ENCODE measurements around the gene ARVCF. TPM values are rescaled to one million over a fixed set of nuclear protein-coding genes. Genes with fewer than 3 reads are reported as not detected.

Gene ARVCF
- total and polyA plus RNA-seq, 9 of the 15 experiments (the other 6 are each of a cell fraction or from before 2014, with no cell fraction given) = 0.03 to 97.4 (median 15.6) TPM

DNA sequence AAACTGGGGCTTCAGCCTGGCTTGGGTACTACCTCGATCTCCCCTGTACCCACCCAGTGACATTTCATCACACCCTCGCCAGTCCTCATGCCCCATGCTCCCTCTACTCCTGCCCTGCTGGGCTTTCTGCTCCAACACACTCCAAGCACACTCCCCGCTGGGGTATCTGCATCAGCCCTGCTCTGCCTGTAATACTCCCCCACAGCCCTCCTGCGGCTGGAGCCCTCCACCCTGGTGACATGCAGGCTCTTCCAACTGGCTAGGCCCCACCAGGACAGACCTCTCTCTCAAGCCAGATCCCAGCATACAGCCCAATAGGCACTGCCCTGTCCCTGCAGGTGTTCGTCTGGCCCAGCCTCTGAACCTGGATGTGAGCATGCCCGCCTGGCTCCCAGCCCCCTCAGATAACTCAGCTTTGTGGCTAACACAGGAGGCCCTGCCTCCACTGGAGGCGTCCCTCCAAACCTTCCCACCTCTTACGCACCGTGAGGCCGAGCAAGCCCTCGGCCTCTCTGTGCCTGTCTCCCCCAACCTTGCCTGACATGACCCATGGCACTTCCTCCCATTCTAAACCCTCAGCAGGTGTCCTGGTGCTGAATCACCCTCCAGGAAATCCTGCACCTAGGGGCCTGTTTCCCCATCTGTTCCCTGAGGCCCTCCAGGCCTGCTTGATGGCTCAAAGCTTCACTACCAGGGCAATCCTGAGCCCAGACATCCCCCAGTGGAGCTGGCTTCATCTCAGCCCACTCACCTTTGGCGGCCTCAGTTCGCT is 41.5 kb downstream of the ARVCF start (continued):
- TF ChIP-seq SOX6 (IDR thresholded peaks at IDR 0.05) = peak; percentile 7; the same call in 1 of the 2 replicates
- TF ChIP-seq, protein P1, sequence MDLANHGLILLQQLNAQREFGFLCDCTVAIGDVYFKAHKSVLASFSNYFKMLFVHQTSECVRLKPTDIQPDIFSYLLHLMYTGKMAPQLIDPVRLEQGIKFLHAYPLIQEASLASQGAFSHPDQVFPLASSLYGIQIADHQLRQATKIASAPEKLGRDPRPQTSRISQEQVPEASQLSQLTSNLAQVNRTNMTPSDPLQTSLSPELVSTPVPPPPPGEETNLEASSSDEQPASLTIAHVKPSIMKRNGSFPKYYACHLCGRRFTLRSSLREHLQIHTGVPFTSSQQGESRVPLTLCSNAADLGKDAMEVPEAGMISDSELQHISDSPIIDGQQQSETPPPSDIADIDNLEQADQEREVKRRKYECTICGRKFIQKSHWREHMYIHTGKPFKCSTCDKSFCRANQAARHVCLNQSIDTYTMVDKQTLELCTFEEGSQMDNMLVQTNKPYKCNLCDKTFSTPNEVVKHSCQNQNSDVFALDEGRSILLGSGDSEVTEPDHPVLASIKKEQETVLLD (IDR thresholded peaks at IDR 0.05) = peak; percentile 62; the same call in 1 of the 2 replicates
- 0 out of 4 replicates have a peak, but pooled peaks of 1 of the 2 experiments have one; percentile 21 for TF ChIP-seq ETV6 (IDR thresholded peaks at IDR 0.05; ENCODE audit: borderline replicate concordance in 1 of 2, low read depth in 2 of 2, low read length in 1 of 2)
- no peak for TF ChIP-seq ETV6 (CRISPR knock-in tag; IDR thresholded peaks at IDR 0.05; ENCODE audit: borderline replicate concordance)
- peak; percentile 16; the same call in 1 of the 2 replicates for TF ChIP-seq RBFOX2 (IDR thresholded peaks at IDR 0.05; ENCODE audit: low read depth, low read length)
- TF ChIP-seq YY1 (IDR thresholded peaks at IDR 0.05; ENCODE audit: borderline replicate concordance in 1 of 3, control insufficient read depth in 1 of 3, extremely low read depth in 1 of 3, insufficient read depth in 3 of 3, insufficient read length in 1 of 3, insufficient replicate concordance in 2 of 3, low read depth in 1 of 3, low read length in 2 of 3) = peak in 1 of 3 experiments; percentile 4
- TF ChIP-seq POLR2B (IDR thresholded peaks at IDR 0.05; ENCODE audit: low read depth, partially characterized antibody) = peak; percentile 22
- peak; percentile 69 for TF ChIP-seq BHLHE40 (IDR thresholded peaks at IDR 0.05; ENCODE audit: low read length)
- 0 out of 2 replicates have a peak, but pooled peaks have one; percentile 48 for TF ChIP-seq RHOXF2B (CRISPR knock-in tag; conservative IDR thresholded peaks at IDR 0.05)
- no peak for TF ChIP-seq SAFB (IDR thresholded peaks at IDR 0.05; ENCODE audit: borderline replicate concordance, low read depth, low read length)
- TF ChIP-seq SMARCA4 (IDR thresholded peaks at IDR 0.05) = peak; percentile 85
- TF ChIP-seq MAFF (IDR thresholded peaks at IDR 0.05; ENCODE audit: low read length) = peak; percentile 46; the same call in 1 of the 2 replicates
- 0 out of 2 replicates have a peak, but pooled peaks have one; percentile 28 for TF ChIP-seq PTBP1 (IDR thresholded peaks at IDR 0.05; ENCODE audit: low read depth, low read length)
- 0 out of 2 replicates have a peak, but pooled peaks have one; percentile 64 for TF ChIP-seq ZNF77 (CRISPR knock-in tag; IDR thresholded peaks at IDR 0.05)
- 0 out of 2 replicates have a peak, but pooled peaks have one; percentile 14 for TF ChIP-seq KLF1 (tag; IDR thresholded peaks at IDR 0.05)
- TF ChIP-seq, protein P2, sequence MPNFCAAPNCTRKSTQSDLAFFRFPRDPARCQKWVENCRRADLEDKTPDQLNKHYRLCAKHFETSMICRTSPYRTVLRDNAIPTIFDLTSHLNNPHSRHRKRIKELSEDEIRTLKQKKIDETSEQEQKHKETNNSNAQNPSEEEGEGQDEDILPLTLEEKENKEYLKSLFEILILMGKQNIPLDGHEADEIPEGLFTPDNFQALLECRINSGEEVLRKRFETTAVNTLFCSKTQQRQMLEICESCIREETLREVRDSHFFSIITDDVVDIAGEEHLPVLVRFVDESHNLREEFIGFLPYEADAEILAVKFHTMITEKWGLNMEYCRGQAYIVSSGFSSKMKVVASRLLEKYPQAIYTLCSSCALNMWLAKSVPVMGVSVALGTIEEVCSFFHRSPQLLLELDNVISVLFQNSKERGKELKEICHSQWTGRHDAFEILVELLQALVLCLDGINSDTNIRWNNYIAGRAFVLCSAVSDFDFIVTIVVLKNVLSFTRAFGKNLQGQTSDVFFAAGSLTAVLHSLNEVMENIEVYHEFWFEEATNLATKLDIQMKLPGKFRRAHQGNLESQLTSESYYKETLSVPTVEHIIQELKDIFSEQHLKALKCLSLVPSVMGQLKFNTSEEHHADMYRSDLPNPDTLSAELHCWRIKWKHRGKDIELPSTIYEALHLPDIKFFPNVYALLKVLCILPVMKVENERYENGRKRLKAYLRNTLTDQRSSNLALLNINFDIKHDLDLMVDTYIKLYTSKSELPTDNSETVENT (CRISPR knock-in tag; IDR thresholded peaks at IDR 0.05) = peak; percentile 40; the same call in 1 of the 2 replicates
- peak; percentile 75 for TF ChIP-seq MYNN (IDR thresholded peaks at IDR 0.05)
- TF ChIP-seq MYNN (CRISPR knock-in tag; IDR thresholded peaks at IDR 0.05) = no peak
- no peak for TF ChIP-seq THRAP3 (IDR thresholded peaks at IDR 0.05; ENCODE audit: borderline replicate concordance)
- peak; percentile 63; the same call in 1 of the 2 replicates for TF ChIP-seq TAL1 (IDR thresholded peaks at IDR 0.05)
- TF ChIP-seq, protein P3, sequence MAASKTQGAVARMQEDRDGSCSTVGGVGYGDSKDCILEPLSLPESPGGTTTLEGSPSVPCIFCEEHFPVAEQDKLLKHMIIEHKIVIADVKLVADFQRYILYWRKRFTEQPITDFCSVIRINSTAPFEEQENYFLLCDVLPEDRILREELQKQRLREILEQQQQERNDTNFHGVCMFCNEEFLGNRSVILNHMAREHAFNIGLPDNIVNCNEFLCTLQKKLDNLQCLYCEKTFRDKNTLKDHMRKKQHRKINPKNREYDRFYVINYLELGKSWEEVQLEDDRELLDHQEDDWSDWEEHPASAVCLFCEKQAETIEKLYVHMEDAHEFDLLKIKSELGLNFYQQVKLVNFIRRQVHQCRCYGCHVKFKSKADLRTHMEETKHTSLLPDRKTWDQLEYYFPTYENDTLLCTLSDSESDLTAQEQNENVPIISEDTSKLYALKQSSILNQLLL (CRISPR knock-in tag; IDR thresholded peaks at IDR 0.05; ENCODE audit: borderline replicate concordance) = no peak
- peak; percentile 97 for TF ChIP-seq SETDB1 (IDR thresholded peaks at IDR 0.05; ENCODE audit: low read length)

Measured in K562 (cell line).